ENCODE data around the gene TNPO3. TPM values are rescaled to one million over a fixed set of nuclear protein-coding genes. Genes with fewer than 3 reads are reported as not detected.

Gene TNPO3
- total and polyA plus RNA-seq, 2 of the 4 experiments (the other 2 are of a cell fraction): 24.2 to 77.2 TPM

DNA sequence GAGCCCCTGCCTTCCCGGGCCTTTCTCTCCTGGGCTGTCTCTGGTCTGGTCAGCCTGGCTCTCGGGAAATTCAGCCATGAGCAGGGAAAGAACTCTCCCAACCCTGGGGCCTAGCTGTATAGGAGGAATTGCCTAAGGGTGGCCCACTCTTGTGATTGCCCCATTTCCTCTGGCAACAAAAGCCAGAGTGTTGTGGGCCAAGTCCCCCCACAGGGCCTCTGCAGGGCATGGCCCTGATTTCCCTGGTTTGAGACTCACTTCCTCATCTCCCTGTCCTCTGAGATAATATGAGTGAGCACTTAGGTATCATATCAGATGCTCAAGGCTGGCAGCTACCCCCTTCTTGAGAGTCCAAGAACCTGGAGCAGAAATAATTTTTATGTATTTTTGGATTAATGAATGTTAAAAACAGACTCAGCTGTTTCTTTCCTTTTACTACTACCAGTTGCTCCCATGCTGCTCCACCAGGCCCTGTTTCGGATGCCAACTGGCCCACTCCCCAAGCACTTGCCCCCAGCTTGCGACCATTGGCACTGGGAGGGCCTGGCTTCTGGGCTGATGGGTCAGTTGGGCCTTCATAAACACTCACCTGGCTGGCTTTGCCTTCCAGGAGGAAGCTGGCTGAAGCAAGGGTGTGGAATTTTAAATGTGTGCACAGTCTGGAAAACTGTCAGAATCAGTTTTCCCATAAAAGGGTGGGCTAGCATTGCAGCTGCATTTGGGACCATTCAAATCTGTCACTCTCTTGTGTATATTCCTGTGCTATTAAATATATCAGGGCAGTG lies 105.7 kb downstream of the TNPO3 start:
- TF ChIP-seq RCOR1 (IDR thresholded peaks at IDR 0.05; ENCODE audit: insufficient replicate concordance, low read length): no peak
- TF ChIP-seq, protein P1, sequence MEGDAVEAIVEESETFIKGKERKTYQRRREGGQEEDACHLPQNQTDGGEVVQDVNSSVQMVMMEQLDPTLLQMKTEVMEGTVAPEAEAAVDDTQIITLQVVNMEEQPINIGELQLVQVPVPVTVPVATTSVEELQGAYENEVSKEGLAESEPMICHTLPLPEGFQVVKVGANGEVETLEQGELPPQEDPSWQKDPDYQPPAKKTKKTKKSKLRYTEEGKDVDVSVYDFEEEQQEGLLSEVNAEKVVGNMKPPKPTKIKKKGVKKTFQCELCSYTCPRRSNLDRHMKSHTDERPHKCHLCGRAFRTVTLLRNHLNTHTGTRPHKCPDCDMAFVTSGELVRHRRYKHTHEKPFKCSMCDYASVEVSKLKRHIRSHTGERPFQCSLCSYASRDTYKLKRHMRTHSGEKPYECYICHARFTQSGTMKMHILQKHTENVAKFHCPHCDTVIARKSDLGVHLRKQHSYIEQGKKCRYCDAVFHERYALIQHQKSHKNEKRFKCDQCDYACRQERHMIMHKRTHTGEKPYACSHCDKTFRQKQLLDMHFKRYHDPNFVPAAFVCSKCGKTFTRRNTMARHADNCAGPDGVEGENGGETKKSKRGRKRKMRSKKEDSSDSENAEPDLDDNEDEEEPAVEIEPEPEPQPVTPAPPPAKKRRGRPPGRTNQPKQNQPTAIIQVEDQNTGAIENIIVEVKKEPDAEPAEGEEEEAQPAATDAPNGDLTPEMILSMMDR (conservative IDR thresholded peaks at IDR 0.05; ENCODE audit: low read depth, low read length): no peak
- no peak for TF ChIP-seq BHLHE40 (IDR thresholded peaks at IDR 0.05; ENCODE audit: low read depth, low read length)
- no peak for TF ChIP-seq FOS (IDR thresholded peaks at IDR 0.05; ENCODE audit: low read depth, low read length)
- Histone ChIP-seq H3K14ac (replicated peaks; ENCODE audit: low read depth, low read length) (no peak overlapping the region), H2BK20ac (ENCODE audit: low read depth, low read length) (no peak overlapping the region), H3K4me2 (ENCODE audit: low read depth, low read length) (no peak overlapping the region), H3K4me3 (ENCODE audit: insufficient read depth, low read depth, low read length) (no peak overlapping the region), H2BK120ac (ENCODE audit: low read depth, low read length) (no peak overlapping the region), H3K9ac (ENCODE audit: low read depth, low read length) (no peak overlapping the region), H2AK9ac (replicated peaks; ENCODE audit: low read depth, low read length, poor library complexity) (no peak overlapping the region), H3K9me1 (ENCODE audit: insufficient read depth, low read length) (peaks cover 3% of the 10 kb centered on the region), H2BK5ac (ENCODE audit: low read depth, low read length, poor library complexity, severe bottlenecking) (no peak overlapping the region), H3K18ac (ENCODE audit: low read depth, low read length) (no peak overlapping the region), H3K23ac (ENCODE audit: low read depth, low read length) (no peak overlapping the region), H3K4me1 (ENCODE audit: control insufficient read depth, insufficient read depth, low read length) (no peaks in the 10 kb centered on the region), H3K79me1 (ENCODE audit: low read depth in 1 of 2, low read length in 2 of 2) (no peaks in the 10 kb centered on the region), H3K56ac (ENCODE audit: extremely low read depth, insufficient read depth, low read length) (no peak overlapping the region), H3K4ac (ENCODE audit: low read depth, low read length) (no peak overlapping the region), H4K5ac (ENCODE audit: low read depth, low read length) (no peak overlapping the region), H3K27me3 (ENCODE audit: control insufficient read depth, insufficient read depth, low read length) (peaks cover 5% of the 10 kb centered on the region), H4K8ac (ENCODE audit: low read depth in 2 of 2, low read length in 2 of 2) (no peak overlapping the region), H3K36me3 (ENCODE audit: control insufficient read depth, insufficient read depth, low read length) (peaks cover 5% of the 10 kb centered on the region), H2BK15ac (ENCODE audit: low read depth, low read length) (no peak overlapping the region), H4K20me1 (ENCODE audit: insufficient read depth, low read length) (no peaks in the 10 kb centered on the region), H3K9me3 (ENCODE audit: control insufficient read depth, insufficient read depth, low read length) (no peaks in the 10 kb centered on the region), H4K91ac (ENCODE audit: insufficient read depth, low read depth, low read length) (no peak overlapping the region), H3K27ac (ENCODE audit: insufficient read depth, low read length) (no peak overlapping the region), H2AFZ (replicated peaks; ENCODE audit: low read length, poor library complexity) (no peak overlapping the region), H2AK5ac (ENCODE audit: low read depth, low read length) (no peak overlapping the region)
- dilution Hi-C loops (cut with HindIII; ENCODE audit: low sequenced_read_pairs, unreplicated experiment) (no loop called here), intact Hi-C loops (cut with micrococcal nuclease) (no loop called here), in situ Hi-C loops (cut with MboI; ENCODE audit: low sequenced_read_pairs) (no loop called here)
- ChIA-PET POLR2A (ENCODE audit: unreplicated experiment) (no interaction called here), CTCF (no interaction called here)
- no CpG with 5 or more reads among the region's 4 CpGs for WGBS, 2 experiments (ENCODE audit: extremely low coverage in 2 of 2, insufficient read length in 1 of 2)
- DNase-seq (no peak), ATAC-seq (ENCODE audit: low read depth) (no peak)
- BruUV-seq (replicated peaks): no TSS peak
